OCI-M1 (cell line): ENCODE results near the gene OR4K2.
"Not testable (repeated sequence)": the region's sequence is repeated elsewhere in the genome, so short reads cannot be mapped to it uniquely, and the experiment has no call there.

Source experiments
- DNase-seq: peaks from one replicate; lab custom pipeline; 2025; lab: John Stamatoyannopoulos, UW

OR4K2 gene, protein sequence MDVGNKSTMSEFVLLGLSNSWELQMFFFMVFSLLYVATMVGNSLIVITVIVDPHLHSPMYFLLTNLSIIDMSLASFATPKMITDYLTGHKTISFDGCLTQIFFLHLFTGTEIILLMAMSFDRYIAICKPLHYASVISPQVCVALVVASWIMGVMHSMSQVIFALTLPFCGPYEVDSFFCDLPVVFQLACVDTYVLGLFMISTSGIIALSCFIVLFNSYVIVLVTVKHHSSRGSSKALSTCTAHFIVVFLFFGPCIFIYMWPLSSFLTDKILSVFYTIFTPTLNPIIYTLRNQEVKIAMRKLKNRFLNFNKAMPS

DNA sequence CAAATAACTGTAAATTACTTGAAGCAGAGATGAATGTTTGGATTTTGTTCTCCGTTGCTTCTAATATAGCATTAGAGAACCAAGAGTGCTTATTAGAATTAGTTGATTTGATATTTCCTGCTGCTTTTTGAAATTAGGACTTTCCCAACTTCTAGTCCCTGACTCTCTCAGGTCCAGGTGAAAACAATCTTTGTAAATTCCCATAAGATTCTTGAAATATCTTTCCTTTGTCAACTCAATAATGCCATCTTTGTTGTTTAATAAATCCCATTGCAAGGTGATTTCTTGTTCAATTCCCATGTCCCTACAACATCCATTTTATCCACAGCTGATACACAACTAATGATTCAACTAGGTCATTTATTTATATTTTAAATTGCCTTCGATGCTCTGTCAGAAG, at the start of gene OR4K2:
Gene OR4K2 (plus strand): TSS at position 301 of the 400 bp plus-strand sequence. CDS start 1,126 bp downstream, outside the sequence.
- no peak for DNase-seq

DNA sequence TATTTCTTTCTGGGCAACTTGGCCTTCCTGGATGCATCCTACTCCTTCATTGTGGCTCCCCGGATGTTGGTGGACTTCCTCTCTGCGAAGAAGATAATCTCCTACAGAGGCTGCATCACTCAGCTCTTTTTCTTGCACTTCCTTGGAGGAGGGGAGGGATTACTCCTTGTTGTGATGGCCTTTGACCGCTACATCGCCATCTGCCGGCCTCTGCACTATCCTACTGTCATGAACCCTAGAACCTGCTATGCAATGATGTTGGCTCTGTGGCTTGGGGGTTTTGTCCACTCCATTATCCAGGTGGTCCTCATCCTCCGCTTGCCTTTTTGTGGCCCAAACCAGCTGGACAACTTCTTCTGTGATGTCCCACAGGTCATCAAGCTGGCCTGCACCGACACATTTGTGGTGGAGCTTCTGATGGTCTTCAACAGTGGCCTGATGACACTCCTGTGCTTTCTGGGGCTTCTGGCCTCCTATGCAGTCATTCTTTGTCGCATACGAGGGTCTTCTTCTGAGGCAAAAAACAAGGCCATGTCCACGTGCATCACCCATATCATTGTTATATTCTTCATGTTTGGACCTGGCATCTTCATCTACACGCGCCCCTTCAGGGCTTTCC, 47.2 kb upstream of the OR4K2 start:
- DNase-seq, result peak; percentile 25

DNA sequence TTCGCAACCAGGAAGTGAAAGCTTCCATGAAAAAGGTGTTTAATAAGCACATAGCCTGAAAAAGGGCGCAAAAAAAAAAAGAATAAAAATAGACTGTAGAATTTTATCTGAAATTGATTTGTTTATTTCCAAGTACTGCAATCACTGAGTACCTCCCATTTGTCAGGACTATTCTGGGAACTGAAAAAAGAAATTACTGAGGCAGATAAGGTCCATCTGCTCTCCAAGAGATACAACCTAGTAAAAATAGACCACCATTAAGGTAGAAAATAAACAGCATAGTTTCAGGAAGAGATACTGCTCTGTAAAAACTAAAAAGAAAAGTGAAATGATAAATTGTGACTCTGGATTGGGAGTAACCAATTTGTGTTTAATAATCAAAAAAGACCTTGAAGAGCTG, 46.6 kb upstream of the OR4K2 start:
- no peak for DNase-seq

DNA sequence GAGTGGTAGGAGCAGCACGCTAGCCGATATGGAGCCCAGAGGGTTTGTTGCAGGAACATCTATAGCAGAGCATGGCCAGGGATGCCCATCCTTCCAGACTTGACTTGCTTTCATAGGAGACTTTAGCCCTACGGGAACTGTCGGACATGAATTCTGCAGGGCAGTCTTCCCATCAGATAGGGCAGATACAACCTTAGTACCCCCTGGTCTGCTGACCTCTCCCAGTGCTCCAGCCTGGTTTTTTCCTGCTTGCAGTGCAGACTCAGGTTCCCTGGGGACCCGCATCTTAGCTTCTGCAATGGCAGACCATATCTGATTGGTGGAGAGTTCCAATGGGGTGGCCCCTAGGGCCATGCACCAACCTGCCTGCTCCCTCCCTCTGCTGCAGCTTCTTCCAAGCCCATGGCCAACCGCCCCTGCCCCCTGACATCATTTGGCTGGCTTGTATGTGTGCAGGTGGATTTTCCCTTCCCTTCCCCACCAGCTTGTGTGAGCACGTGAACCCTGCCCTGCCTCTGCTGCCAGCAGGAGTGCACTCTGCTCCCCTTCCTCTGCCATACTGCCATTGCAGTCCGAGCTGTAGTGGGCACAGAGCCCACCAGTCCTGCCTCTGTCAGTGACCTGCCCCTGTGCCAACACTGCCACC, 40.6 kb upstream of the OR4K2 start:
- DNase-seq, result not testable (repeated sequence)

DNA sequence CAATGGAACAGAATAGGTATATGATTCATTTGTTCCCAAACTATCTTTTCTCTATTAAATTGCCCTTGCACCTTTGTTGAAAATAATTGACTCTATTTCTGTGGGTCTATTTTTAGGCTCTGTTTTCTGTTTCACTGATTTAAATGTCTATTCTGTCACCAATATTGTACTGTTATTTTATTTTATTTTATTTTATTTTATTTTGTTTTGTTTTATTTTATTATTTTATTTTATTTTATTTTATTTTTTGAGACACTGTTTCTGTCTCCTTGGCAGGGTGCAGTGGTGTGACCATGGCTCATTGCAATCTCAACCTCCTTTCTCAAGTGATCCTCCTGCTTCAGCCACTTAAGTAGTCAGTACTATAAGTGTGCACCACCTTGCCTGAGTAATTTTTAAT, 36.5 kb upstream of the OR4K2 start:
- no peak for DNase-seq

DNA sequence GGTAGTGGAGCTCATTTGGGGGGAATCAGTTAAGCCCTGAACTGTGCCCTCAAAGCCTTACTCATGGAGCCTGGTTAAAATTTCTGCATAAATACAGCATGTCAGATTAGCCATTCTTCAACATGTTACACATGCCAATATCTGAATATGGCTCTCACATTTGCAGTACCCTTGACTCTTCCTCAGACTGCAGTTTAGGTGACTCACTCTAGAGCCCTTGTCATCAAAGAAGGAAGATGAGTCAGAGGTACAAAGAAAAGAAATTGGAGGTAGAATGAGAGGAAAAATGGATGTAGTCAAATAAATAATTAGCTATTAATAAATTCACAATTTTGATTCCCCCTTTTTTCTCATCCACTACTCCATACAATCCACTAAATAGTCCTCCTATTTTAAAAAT, 23.6 kb upstream of the OR4K2 start:
- no peak for DNase-seq

DNA sequence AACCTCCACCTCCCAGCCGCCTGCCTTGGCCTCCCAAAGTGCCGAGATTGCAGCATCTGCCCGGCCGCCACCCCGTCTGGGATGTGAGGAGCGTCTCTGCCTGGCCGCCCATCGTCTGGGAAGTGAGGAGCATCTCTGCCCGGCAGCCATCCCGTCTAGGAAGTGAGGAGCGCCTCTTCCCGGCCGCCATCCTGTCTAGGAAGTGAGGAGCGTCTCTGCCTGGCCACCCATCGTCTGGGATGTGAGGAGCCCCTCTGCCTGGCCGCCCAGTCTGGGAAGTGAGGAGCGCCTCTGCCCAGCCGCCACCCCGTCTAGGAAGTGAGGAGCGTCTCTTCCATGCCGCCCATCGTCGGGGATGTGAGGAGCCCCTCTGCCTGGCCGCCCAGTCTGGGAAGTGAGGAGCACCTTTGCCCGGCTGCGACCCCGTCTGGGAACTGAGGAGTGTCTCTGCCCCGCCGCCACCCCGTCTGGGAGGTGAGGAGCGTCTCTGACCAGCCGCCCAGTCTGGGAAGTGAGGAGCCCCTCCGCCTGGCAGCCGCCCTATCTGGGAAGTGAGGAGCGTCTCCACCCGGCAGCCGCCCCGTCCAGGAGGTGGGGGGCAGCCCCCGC, 8.8 kb upstream of the OR4K2 start:
- not testable (repeated sequence) for DNase-seq

DNA sequence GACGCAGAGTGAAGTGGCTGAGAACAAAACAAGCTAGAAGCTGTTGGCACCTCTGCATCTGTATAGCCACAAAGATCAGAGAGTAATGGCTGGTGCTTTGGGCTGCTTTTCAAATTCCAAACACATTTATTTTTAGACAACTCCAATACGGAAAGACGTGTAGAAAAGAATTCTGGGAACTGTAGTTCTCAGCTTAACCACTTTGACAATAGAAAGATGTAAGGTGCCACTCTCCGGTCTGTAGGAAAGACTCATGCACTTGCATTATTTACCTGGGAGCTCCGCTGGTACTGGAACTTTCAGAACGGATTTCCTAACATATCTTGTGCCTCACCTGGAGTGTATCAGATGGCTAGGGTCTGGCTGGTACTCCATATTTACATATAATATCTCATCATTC, 1.8 kb upstream of the OR4K2 start:
- no peak for DNase-seq

DNA sequence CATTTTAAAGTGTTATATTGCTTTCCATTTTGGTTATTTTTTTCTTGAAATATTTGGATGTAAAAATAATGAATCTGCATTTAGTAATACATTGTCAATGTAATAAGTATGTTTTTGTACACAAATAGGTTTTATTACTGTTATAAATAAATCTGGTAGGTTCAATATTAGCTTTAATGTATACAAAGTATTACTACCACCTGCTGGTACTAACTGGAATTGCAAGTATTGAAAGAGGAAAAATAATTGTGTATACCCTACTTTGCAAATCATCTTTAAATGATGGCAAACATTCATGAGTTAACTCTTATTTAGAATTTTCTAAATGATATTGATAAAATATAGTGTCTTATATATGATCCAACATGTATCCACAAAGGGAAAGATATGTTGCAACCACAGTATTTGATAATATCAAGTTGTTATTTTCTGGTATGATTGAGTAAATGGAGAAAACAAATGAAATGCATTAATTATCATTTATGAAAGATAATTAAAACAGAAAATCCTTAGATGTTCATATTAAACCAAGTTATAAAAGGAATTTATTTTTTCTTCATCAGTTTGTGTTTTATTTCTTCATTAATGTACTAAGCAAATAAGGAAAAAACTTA, 3.2 kb downstream of the OR4K2 start:
- peak; percentile 36 for DNase-seq

DNA sequence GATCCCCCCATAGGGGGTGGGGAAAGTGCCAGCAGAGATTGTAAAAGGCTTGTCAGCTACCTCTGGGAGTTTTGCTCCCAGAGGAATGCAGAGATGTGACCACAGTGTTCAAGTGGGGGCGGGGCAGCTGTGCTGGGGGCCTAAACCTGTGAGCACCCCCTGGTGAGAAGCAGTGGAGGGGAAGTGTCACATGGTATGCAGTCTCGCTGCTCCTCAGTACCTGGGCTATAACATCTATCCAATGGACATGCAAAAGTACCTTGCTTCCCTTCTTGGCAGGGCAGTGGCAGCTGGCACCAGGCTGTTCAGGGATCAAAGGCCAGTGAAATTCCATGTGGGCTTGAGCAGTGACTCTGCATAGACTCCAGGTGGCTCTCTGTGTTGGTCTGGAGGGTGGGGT, 20.3 kb downstream of the OR4K2 start:
- no peak for DNase-seq

DNA sequence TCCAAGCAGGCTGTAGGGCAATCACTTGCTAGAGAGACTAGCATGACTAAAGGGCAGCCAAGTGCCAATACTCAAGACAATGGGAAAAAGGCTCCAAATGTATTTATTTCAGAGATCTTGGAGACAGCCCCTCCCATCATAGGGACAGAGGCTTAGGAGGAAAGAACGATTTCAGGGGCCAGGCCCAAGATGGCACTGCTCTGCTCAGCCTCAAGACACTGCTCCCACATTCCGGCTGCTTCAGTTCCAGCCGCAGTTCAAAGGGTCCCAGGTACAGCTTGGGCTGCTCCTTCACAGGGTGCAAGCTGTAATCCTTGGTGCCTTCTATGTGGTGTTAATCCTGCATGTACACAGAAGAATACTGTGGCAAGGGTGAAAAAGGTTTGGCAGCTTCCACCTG, 26.1 kb downstream of the OR4K2 start:
- DNase-seq, result no peak

DNA sequence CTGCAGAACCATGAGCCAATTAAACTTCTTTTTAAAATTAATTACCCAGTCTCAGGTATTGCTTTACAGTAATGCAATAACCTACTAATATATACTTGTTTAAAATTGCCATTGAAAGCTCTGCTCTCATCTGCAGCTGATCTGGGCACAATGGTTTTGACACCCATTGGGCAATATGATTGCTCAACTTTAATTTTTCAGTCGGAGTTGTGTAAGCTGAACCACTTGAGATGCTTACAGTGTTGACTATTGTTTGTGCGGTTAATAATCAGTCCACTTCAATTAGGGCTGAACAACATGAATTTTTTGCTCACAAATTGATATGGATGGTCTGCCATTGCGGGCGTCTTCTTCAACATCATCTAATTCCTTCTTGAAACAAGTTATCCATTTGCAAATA, 27.5 kb downstream of the OR4K2 start:
- no peak for DNase-seq

DNA sequence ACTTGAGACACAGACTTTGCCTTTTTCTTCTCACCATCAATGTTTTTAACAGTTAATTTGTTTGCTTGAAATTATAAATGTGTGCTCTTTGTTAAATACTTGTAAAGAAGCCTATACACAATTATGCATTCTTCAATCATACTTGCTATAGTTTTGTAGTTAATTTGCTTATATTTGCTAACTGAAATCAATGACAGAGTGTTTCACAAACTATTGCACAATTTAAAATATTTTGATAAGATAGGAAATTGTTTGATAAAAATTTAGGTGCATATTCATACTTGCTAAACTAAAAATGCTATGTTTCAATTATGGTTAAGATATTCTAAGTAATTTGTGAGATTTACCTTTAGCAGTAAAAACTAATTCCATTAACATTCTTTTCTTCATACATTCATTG, 31.7 kb downstream of the OR4K2 start:
- DNase-seq, result no peak

DNA sequence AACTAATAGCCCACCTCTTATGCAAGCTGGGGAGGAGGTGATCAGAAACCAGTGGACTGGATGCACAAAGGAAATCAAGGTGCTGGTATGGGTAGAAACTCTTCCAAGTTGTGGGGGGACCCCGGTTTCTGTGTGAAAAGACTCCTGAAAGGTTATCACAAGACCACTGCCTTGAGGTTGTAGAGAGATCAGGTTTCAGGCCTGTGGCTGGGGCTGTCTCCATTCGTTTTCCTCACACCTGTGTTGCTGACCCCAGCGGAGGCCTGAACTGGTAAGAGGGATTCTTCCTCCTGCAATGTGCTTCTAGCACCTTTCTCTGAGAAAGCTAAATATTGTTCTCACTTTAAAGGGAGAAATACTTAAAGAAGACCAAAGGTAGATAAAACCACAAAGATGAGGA, 36.2 kb downstream of the OR4K2 start:
- DNase-seq, result no peak

DNA sequence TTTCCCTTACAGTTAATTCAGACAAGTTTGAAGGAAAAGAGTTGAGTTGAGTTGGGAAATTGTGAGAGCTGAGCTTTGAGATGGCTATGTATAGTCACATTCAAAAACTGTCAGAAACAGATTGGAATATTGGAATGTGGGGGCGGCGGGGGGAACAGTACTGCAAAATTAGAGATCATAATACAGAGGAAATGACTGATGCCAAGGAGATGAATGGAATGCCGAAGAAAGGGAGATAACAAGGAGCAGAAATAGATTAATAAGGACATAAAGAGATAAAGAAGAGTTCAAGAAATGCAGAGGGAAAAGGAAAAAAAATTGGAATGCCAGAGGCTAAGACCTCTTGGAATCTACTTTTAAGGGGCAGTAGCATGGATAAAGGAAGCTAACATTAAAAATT, 42.3 kb downstream of the OR4K2 start:
- no peak for DNase-seq

DNA sequence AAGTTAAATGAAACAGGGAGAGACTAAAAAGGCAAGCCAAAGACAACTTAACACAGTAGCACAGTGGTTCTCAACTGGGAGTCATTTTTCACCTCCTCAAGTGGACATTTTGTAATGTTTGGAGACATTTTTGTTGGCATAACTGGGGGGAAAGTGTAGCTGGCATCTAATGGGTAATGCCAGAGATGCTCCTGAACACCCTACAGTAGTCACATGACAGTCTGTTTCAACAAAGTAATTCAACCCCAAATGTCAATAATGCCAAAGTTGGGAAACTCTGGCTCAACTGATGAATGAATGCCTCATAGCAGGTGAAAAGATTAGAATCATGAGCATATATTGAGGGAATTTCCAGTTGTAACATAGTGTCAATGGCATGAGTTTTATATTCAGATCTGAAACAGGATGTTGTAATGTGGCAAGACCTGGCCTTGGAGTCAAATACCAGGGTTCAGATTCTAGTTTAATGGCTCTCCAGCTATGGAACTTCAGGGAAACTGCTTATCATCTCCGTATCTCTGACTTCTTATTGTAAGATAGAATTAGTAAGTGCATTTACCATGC, 43.1 kb downstream of the OR4K2 start:
- DNase-seq, result no peak

DNA sequence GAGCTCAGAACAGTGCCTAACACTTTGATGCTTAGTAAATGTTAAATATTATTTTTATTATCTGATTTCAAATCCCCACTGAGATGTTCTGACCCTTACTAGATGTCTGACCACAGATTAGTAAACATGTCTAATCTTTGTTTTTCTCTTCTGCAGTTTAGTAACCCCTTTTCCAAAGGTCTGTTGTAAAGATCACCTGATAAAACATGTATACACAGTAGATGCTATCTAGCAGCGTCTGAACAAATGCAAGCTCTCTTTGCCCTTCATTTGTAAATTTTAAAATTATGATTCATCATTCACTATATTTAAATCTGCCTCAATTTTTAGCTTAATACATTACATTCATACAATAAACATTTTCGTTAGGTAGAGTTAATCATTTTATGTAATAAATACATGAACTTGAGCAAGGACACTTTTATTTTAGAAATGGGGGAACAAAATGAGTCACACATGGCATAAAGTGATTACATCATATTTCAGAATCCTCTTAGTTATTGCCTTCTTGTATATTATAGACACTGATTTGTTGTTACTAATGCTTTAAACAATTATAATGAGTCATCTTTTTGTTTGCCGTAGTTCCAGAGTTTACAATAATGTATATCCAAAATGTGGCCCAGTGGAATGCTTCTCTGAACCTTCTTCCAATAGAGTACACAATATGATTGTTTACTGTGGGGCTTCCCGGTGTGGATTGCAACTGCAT, 43.8 kb downstream of the OR4K2 start:
- DNase-seq, result no peak

DNA sequence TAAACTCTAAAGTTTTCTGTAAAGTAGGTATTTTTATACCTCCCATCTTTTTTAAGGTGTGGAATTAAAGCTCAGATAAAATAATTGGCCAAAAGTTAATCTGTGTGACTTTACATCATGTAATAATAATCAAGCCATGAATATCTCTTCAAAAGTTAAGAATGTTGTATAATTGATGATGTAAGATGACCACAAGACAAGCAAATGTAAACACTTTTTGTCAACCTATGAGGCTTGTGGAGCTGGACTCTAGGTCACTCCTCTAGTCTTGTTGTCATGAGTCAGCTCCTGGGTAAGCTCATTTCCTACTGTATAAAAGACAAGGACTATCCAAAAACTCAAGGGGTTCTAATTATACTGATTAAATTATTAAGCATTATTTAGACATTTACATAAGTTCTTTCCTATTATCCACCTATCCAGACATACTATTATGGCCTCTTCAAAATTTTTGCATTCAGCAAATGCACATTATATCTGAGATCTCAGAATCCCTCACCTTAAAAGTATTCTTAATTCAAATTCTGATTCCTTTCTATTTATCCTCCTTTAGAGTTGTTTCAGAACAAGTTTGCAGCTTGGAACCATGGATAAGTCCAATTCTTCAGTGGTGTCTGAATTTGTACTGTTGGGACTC, 45.2 kb downstream of the OR4K2 start, which contains the start of gene OR4K5:
Gene OR4K5 (plus strand): TSS at position 587 of the 637 bp plus-strand sequence. CDS start 0 bp downstream, at position 587.
- DNase-seq, result peak; percentile 2

DNA sequence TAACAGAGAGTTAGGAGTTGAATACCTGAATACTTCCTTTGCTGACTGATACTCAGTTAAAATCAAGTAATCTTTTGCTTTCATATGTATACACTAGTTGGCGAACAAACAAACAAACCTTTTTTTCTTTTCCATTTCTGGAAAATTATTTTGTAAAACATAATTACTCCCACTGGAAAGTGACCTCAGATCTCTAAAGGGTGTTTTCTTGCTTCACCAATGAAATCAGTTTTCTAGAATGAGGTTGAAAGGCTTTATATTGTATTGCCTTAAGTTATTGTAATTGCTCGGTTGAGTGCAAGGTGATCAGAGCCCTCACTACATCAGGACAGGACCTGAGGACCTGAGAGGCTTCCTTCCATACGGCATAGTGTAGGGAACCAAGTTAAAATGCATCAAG, 55.7 kb downstream of the OR4K2 start, which contains the start of gene OR4K1:
Gene OR4K1 (plus strand): TSS at position 301 of the 400 bp plus-strand sequence. CDS start 4,750 bp downstream, outside the sequence.
- DNase-seq, result no peak
